Endothelial cell of umbilical vein (primary cell): Measurements from ENCODE around the gene MRLN. TPM values are rescaled to one million over a fixed set of nuclear protein-coding genes. Genes with fewer than 3 reads are reported as not detected.
"Not testable (repeated sequence)": the region's sequence is repeated elsewhere in the genome, so short reads cannot be mapped to it uniquely, and the experiment has no call there.

Experiments
- BruUV-seq: library from RNA; stranded (reverse); fragments of 400-500 nt; replicated peaks from 2 replicates; lab custom pipeline; 2021; lab: Mats Ljungman, UMichigan
- CTCF ChIA-PET: fragments of 300-600, 350-600 bp; sonication (Branson Sonifier 250); formaldehyde crosslinking; loops from one replicate; lab custom pipeline; 2021; ENCODE audit warnings: antibody characterized with exemption, inconsistent platforms; lab: Charles Lee
- POLR2A ChIA-PET: fragments of 300-600, 350-600 bp; sonication (Branson Sonifier 250); formaldehyde crosslinking; loops from one replicate; lab custom pipeline; 2021; ENCODE audit warnings: antibody characterized with exemption, inconsistent platforms; lab: Charles Lee
- DNase-seq: peaks from one replicate; pipeline ENCODE4 v3.0.0-alpha.2; 2011; ENCODE audit warnings: low read depth, low spot score
- FAIRE-seq: peaks from 2 replicates; lab custom pipeline; 2011; peaks lifted over from hg19 to GRCh38; lab: Jason Lieb, UNC
- H2AFZ ChIP-seq: 2 replicates; pipeline ENCODE4 v1.6.0; 2012; ENCODE audit warnings: low read depth, low read length, control low read depth, inconsistent platforms
- H3K27ac ChIP-seq: 2 replicates; pipeline ENCODE4 v1.5.1; 2011; ENCODE audit warnings: low read depth, mild to moderate bottlenecking, control low read depth, low read length, moderate library complexity; ENCODE audit not compliant: insufficient read depth
- H3K27me3 ChIP-seq, 2 experiments: 2 replicates each; pipeline versions ENCODE4 v1.6.0 to v1.6.1; 2011; ENCODE audit warnings: low read length in 2 of 2, mixed read lengths in 1 of 2; ENCODE audit not compliant: control insufficient read depth in 2 of 2, insufficient read depth in 2 of 2
- H3K36me3 ChIP-seq, 2 experiments: 2 replicates in 1 of 2; 3 replicates in 1 of 2; pipeline ENCODE4 v1.5.1; 2011; ENCODE audit warnings: low read length in 2 of 2, mild to moderate bottlenecking in 1 of 2, moderate library complexity in 1 of 2; ENCODE audit not compliant: control insufficient read depth in 2 of 2, insufficient read depth in 2 of 2; ENCODE audit errors: extremely low read depth in 1 of 2
- H3K4me1 ChIP-seq: 3 replicates; pipeline ENCODE4 v1.5.1; 2011; ENCODE audit warnings: mild to moderate bottlenecking, low read length; ENCODE audit not compliant: control insufficient read depth, insufficient read depth; ENCODE audit errors: extremely low read depth
- H3K4me2 ChIP-seq: 2 replicates; pipeline ENCODE4 v1.6.1; 2011; ENCODE audit warnings: low read length, control low read depth, mixed read lengths; ENCODE audit not compliant: insufficient read depth
- H3K4me3 ChIP-seq, 3 experiments: fragments of 200-600 bp in 1 of 3; sonication (generic), shearing (Covaris generic) in 1 of 3; replicated peaks in 1 of 3; 2 replicates each; pipeline ENCODE4 v1.5.1; 2011 to 2016; ENCODE audit warnings: control low read depth in 3 of 3, low read length in 3 of 3, mild to moderate bottlenecking in 2 of 3, inconsistent platforms in 1 of 3, low read depth in 1 of 3, moderate library complexity in 1 of 3; ENCODE audit not compliant: insufficient read depth in 1 of 3
- H3K79me2 ChIP-seq: 2 replicates; pipeline ENCODE4 v1.6.0; 2012; ENCODE audit warnings: low read length, inconsistent platforms; ENCODE audit not compliant: control insufficient read depth, insufficient read depth
- H3K9ac ChIP-seq: replicated peaks from 2 replicates; pipeline ENCODE3; 2011; ENCODE audit warnings: low read length, control low read depth; ENCODE audit not compliant: insufficient read depth; ENCODE audit errors: extremely low read depth
- H3K9me1 ChIP-seq: replicated peaks from 3 replicates; pipeline ENCODE4 v1.6.0; 2011; ENCODE audit warnings: mild to moderate bottlenecking, low read length; ENCODE audit not compliant: control insufficient read depth, insufficient read depth; ENCODE audit errors: extremely low read depth
- H3K9me3 ChIP-seq: replicated peaks from 2 replicates; pipeline ENCODE4 v1.5.1; 2012; ENCODE audit warnings: low read length, inconsistent platforms; ENCODE audit not compliant: control insufficient read depth, insufficient read depth
- H4K20me1 ChIP-seq: replicated peaks from 2 replicates; pipeline ENCODE3; 2011; ENCODE audit warnings: mild to moderate bottlenecking, low read length; ENCODE audit not compliant: control insufficient read depth, insufficient read depth; ENCODE audit errors: extremely low read depth
- EZH2 ChIP-seq: IDR thresholded peaks from 2 replicates; pipeline ENCODE4 v1.6.1; 2012; ENCODE audit warnings: borderline replicate concordance, low read depth, mild to moderate bottlenecking, moderate library complexity, low read length, inconsistent platforms; ENCODE audit not compliant: severe bottlenecking
- FOS ChIP-seq: IDR thresholded peaks from 2 replicates; pipeline ENCODE4 v1.6.1; 2011; ENCODE audit warnings: mild to moderate bottlenecking, low read length, moderate library complexity, borderline replicate concordance; ENCODE audit not compliant: insufficient read depth
- GATA2 ChIP-seq: IDR thresholded peaks from 2 replicates; pipeline ENCODE4 v1.7.0; 2011; ENCODE audit warnings: low read depth, mild to moderate bottlenecking, moderate library complexity, mixed read lengths, low read length; ENCODE audit not compliant: insufficient read length, insufficient read depth
- JUN ChIP-seq: IDR thresholded peaks from 2 replicates; pipeline ENCODE4 v1.6.1; 2011; ENCODE audit warnings: borderline replicate concordance, low read depth; ENCODE audit not compliant: insufficient read length, insufficient read depth
- MYC ChIP-seq: IDR thresholded peaks from one replicate; pipeline ENCODE4 v1.6.1; 2011; ENCODE audit warnings: mild to moderate bottlenecking, low read depth, low read length
- POLR2A ChIP-seq: IDR thresholded peaks from 2 replicates; pipeline ENCODE4 v1.6.1; 2012; ENCODE audit warnings: low read depth, mild to moderate bottlenecking, control low read depth, low read length
- POLR2AphosphoS5 ChIP-seq: IDR thresholded peaks from 2 replicates; pipeline ENCODE4 v1.6.1; 2012; ENCODE audit warnings: low read depth, mild to moderate bottlenecking, control low read depth, low read length, moderate library complexity; ENCODE audit not compliant: insufficient read depth
- dilution Hi-C: fragments of 300-500 bp; cut with MboI; formaldehyde crosslinking; loops from one replicate; pipeline ENCODE4 v1.15.0; 2019; ENCODE audit warnings: low sequenced_read_pairs; ENCODE audit not compliant: extremely low pct_ligation_motif_present
- intact Hi-C: fragments of 100-400 bp; cut with micrococcal nuclease; formaldehyde crosslinking; loops from one replicate; pipeline ENCODE4 v1.10.0; 2022
- polyA plus RNA-seq, 4 experiments: library from polyadenylated mRNA; depleted of rRNA in 3 of 4; stranded (reverse) in 3 of 4; unstranded in 1 of 4; fragments of >200 nt; gene quantifications; 2 replicates each; pipeline versions ENCODE4 v1.2.1 to v1.2.3, GENCODE V29; 2011 to 2012; ENCODE audit warnings: missing spikeins in 1 of 4
- total RNA-seq: library from RNA; stranded (reverse); gene quantifications from 2 replicates; pipeline ENCODE4 v1.2.3, GENCODE V29; 2021
- TF ChIP-seq, protein P1 (sequence below): IDR thresholded peaks from 2 replicates; pipeline ENCODE4 v1.6.1; 2011; ENCODE audit not compliant: insufficient read depth, insufficient read length
- TF ChIP-seq, protein P2 (sequence below), 2 donors: IDR thresholded peaks; 1 replicate in 1 of 2; 2 replicates in 1 of 2; pipeline ENCODE4 v1.5.1; 2011; ENCODE audit warnings: low read length in 2 of 2, mild to moderate bottlenecking in 2 of 2, moderate library complexity in 2 of 2, control low read depth in 1 of 2, inconsistent platforms in 1 of 2, low read depth in 1 of 2; ENCODE audit not compliant: insufficient read depth in 1 of 2; ENCODE audit errors: extremely low read depth in 1 of 2

Gene MRLN
- total and polyA plus RNA-seq, 2 donors (not counting 3 experiments of a cell fraction or from before 2014, with no cell fraction given), result not detected

DNA sequence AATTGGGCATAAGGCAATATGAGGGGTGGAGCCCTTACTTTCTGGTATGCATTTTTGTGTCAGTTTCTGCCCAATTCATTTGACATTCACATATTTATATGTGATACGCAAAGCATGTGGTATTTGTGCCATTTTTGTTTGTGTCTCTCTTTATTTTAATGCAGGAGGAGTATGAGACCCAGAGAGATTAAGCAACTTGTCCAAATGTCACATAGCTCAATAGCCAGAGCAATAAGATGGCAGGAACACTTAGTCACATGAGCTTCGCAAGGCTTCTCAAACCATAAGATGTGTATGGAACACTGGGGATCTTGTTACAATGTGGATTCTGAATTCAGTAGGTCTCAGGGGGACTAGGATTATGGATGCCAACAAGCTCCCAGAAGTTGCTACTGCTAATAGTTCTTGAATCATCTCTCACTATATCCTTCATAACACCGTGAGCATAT lies 19.2 kb downstream of the MRLN start:
- H3K36me3 ChIP-seq, result no peaks in the 10 kb centered on the region
- H3K9me1 ChIP-seq, result no peaks in the 10 kb centered on the region
- FAIRE-seq (no peak), DNase-seq (no peak)
- intact Hi-C loops, result no loop called here
- no peaks in the 10 kb centered on the region for H3K9me3 ChIP-seq
- H4K20me1 ChIP-seq, result no peaks in the 10 kb centered on the region
- POLR2A ChIA-PET, result no interaction called here
- CTCF ChIA-PET, result no interaction called here
- BruUV-seq, result no TSS peak
- no peak overlapping the region for H3K27ac ChIP-seq
- H2AFZ ChIP-seq, result no peak overlapping the region
- no peaks in the 10 kb centered on the region for H3K27me3 ChIP-seq
- H3K79me2 ChIP-seq, result no peaks in the 10 kb centered on the region
- no peaks in the 10 kb centered on the region for H3K4me1 ChIP-seq
- H3K9ac ChIP-seq, result no peak overlapping the region
- no peak for TF ChIP-seq FOS
- TF ChIP-seq MYC, result no peak
- TF ChIP-seq, protein P1, sequence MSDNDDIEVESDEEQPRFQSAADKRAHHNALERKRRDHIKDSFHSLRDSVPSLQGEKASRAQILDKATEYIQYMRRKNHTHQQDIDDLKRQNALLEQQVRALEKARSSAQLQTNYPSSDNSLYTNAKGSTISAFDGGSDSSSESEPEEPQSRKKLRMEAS, result no peak
- no peak for TF ChIP-seq GATA2
- TF ChIP-seq POLR2A, result no peak
- TF ChIP-seq JUN, result no peak
- TF ChIP-seq POLR2AphosphoS5, result no peak
- TF ChIP-seq EZH2, result no peak
- TF ChIP-seq, protein P2, sequence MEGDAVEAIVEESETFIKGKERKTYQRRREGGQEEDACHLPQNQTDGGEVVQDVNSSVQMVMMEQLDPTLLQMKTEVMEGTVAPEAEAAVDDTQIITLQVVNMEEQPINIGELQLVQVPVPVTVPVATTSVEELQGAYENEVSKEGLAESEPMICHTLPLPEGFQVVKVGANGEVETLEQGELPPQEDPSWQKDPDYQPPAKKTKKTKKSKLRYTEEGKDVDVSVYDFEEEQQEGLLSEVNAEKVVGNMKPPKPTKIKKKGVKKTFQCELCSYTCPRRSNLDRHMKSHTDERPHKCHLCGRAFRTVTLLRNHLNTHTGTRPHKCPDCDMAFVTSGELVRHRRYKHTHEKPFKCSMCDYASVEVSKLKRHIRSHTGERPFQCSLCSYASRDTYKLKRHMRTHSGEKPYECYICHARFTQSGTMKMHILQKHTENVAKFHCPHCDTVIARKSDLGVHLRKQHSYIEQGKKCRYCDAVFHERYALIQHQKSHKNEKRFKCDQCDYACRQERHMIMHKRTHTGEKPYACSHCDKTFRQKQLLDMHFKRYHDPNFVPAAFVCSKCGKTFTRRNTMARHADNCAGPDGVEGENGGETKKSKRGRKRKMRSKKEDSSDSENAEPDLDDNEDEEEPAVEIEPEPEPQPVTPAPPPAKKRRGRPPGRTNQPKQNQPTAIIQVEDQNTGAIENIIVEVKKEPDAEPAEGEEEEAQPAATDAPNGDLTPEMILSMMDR (IDR thresholded peaks at IDR 0.05; ENCODE audit: extremely low read depth in 1 of 2, insufficient read depth in 1 of 2, low read depth in 1 of 2, low read length in 2 of 2), result no peak
- dilution Hi-C loops, result no loop called here
- H3K4me2 ChIP-seq, result no peak overlapping the region
- no peak overlapping the region for H3K4me3 ChIP-seq

DNA sequence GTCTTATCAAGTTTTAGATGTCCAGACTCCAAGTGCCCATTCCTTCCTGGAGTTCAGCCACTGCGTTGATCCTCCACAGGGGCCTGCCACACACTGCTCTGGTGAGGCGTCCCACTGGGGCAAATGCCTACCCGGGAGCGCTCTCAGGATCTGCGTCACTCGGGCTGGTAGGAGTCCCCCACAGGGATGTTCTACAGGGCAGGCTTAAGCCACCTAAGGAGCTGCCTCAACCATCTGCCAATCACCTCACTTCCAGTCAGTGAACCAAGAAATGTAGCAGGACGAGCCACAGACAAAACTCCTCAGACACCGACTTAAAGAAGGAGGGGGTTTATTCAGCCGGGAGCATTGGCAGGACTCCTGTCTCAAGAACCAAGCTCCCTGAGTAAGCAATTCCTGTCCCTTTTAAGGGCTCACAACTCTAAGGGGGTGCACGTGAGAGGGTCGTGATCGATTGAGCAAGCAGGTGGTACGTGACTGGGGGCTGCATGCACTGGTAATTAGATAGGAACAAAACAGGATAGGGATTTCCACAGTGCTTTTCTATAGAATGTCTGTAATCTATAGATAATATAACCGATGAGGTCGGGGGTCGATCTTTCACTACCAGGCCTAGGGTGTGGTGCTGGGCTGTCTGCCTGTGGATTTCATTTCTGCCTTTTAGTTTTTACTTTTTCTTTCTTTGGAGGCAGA lies 19.8 kb downstream of the MRLN start:
- H3K36me3 ChIP-seq, H3K9ac ChIP-seq, H3K79me2 ChIP-seq, H2AFZ ChIP-seq, CTCF ChIA-PET, H4K20me1 ChIP-seq, H3K27ac ChIP-seq, dilution Hi-C loops, H3K4me2 ChIP-seq, H3K9me3 ChIP-seq, DNase-seq, FAIRE-seq, H3K9me1 ChIP-seq, BruUV-seq, POLR2A ChIA-PET, intact Hi-C loops, H3K4me1 ChIP-seq, H3K27me3 ChIP-seq, H3K4me3 ChIP-seq: not testable (repeated sequence)

DNA sequence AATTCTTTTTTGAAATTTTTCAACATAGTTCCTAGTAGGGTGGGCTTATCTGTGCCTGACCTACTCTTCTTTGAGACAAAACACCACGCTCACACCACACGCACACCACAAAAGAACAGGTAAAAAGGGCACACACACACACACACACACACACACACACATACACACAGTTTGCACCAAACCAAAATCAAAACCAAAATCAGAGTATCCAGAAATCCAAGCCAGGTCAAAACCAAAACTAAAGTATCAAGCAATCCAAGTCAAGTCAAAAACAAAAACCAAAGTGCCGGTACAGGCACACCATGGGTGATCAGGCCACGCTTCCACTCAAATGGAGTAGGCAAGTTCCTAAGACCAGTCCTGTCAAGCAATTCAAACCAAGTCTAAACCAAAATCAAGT lies 20.4 kb downstream of the MRLN start:
- H2AFZ ChIP-seq, H3K4me2 ChIP-seq, BruUV-seq, intact Hi-C loops, H3K9me3 ChIP-seq, H3K4me1 ChIP-seq, H3K27me3 ChIP-seq, H4K20me1 ChIP-seq, DNase-seq, H3K79me2 ChIP-seq, H3K4me3 ChIP-seq, CTCF ChIA-PET, H3K36me3 ChIP-seq, H3K9me1 ChIP-seq, H3K9ac ChIP-seq, POLR2A ChIA-PET, dilution Hi-C loops, H3K27ac ChIP-seq, FAIRE-seq: not testable (repeated sequence)
